Body of pancreas (tissue), 4 donors: Measurements from ENCODE around the gene TSPEAR.

Experiments
- CTCF ChIP-seq, 7 experiments: fragments of 450-650 bp in 4 of 7; fragments of 200-600 bp in 3 of 7; sonication (generic) in 3 of 7; IDR thresholded peaks; one replicate each; pipeline ENCODE4 v1.5.1; 2016 to 2019; ENCODE audit warnings: antibody characterized with exemption in 7 of 7
- POLR2A ChIP-seq, 3 donors: fragments of 450-650 bp; IDR thresholded peaks; one replicate each; pipeline ENCODE4 v1.6.1; 2016; ENCODE audit warnings: antibody characterized with exemption in 3 of 3, mild to moderate bottlenecking in 2 of 3

GRCh38 chr21:44564099-44564498, 147.3 kb downstream of the TSPEAR start:
- TF ChIP-seq CTCF (IDR thresholded peaks at IDR 0.05) (no peak), POLR2A (IDR thresholded peaks at IDR 0.05) (no peak)
